Measurements from ENCODE around the gene WNT9A.
"Not testable (repeated sequence)": the region's sequence is repeated elsewhere in the genome, so short reads cannot be mapped to it uniquely, and the experiment has no call there.

Gene WNT9A

GRCh38 chr1:227970076-227970995 is 22.6 kb upstream of the WNT9A start:
- H3K4me3 ChIP-seq (ENCODE audit: low read depth, low read length); H3K9ac ChIP-seq (ENCODE audit: low read depth, low read length); H3K9me3 ChIP-seq (ENCODE audit: control insufficient read depth, insufficient read depth, low read length); H3K4me1 ChIP-seq (ENCODE audit: control insufficient read depth, insufficient read depth, low read length); H3K27me3 ChIP-seq (ENCODE audit: control insufficient read depth, insufficient read depth, low read length); H3K36me3 ChIP-seq (ENCODE audit: control insufficient read depth, insufficient read depth, low read length): not testable (repeated sequence)

DNA sequence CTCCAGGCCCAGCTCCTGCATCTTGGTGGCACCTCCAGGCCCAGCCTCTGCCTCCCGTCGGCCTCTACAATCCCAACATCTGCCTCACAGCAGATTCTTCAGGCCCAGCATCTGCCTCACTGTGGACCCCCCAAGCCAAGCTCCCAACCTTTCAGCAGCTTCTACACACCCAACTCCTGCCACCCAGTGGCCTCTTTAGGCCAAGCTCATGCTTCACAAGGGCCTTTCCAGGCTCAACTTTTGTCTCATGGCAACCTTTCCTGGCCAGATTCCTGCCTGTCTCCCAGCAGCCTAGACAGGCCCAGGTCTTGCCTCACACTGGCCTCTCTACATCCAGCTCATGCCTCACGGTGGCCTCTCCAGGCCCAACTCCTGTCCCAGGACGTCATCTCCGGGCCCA is 20.1 kb upstream of the WNT9A start:
- not testable (repeated sequence) for H3K4me3 ChIP-seq (ENCODE audit: low read depth, low read length); H3K9ac ChIP-seq (ENCODE audit: low read depth, low read length); H3K36me3 ChIP-seq (ENCODE audit: control insufficient read depth, insufficient read depth, low read length); H3K9me3 ChIP-seq (ENCODE audit: control insufficient read depth, insufficient read depth, low read length); H3K4me1 ChIP-seq (ENCODE audit: control insufficient read depth, insufficient read depth, low read length); H3K27me3 ChIP-seq (ENCODE audit: control insufficient read depth, insufficient read depth, low read length)

DNA sequence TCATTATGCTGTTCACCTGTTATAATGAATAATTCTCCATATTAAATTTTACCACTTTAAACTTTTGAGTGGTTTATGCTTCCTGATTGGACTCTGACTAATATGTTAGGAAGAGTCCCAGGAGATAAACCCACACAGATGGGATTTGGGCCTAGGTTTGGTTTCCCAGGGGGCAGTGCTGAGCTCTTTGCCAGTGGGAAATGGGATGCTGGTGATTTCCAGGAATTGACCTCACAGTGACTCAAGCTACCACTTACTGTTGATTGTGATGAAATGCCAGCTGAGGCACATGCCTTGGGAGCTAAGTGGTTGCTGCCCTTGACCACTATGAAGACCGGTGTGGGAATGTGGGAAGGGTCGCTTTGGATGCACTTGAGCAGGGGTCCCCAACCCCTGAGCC is 19.0 kb upstream of the WNT9A start:
- not testable (repeated sequence) for H3K9ac ChIP-seq (ENCODE audit: low read depth, low read length)

GRCh38 chr1:227961651-227962466 is 14.1 kb upstream of the WNT9A start:
- H3K9me3 ChIP-seq (ENCODE audit: control insufficient read depth, insufficient read depth, low read length): no peaks in the 10 kb centered on the region
- H3K27me3 ChIP-seq (ENCODE audit: control insufficient read depth, insufficient read depth, low read length): no peaks in the 10 kb centered on the region
- H3K4me3 ChIP-seq (ENCODE audit: low read depth, low read length): no peak overlapping the region
- H3K9ac ChIP-seq (ENCODE audit: low read depth, low read length): no peak overlapping the region
- no peaks in the 10 kb centered on the region for H3K36me3 ChIP-seq (ENCODE audit: control insufficient read depth, insufficient read depth, low read length)
- no peaks in the 10 kb centered on the region for H3K4me1 ChIP-seq (ENCODE audit: control insufficient read depth, insufficient read depth, low read length)

More for the DNA sequence above, 19.0 kb upstream of the WNT9A start:
- not testable (repeated sequence) for H3K27me3 ChIP-seq (ENCODE audit: control insufficient read depth, insufficient read depth, low read length); H3K9me3 ChIP-seq (ENCODE audit: control insufficient read depth, insufficient read depth, low read length); H3K4me3 ChIP-seq (ENCODE audit: low read depth, low read length); H3K36me3 ChIP-seq (ENCODE audit: control insufficient read depth, insufficient read depth, low read length); H3K4me1 ChIP-seq (ENCODE audit: control insufficient read depth, insufficient read depth, low read length)

DNA sequence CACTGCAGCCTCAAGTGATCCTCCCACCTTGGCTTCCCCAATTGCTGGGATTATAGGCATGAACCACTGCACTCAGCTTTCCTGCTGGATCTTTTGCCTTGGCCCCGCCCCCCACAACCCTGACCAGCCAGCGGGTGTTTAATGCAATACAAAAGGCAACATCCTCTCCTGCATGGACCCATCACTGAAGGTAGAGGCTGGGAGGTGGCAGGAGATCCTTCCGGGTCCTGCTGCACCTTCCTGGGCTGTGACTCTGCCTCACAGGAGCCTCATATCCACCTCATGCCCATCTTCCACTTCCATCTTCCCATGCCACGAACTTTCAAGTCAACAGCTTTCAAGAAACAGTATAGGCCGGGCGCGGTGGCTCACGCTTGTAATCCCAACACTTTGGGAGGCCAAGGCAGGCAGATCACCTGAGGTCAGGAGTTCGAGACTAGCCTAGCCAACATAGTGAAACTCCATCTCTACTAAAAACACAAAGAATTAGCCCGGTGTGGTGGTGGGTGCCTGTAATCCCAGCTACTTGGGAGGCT is 11.7 kb upstream of the WNT9A start:
- Histone ChIP-seq H3K36me3 (ENCODE audit: control insufficient read depth, insufficient read depth, low read length) (no peaks in the 10 kb centered on the region), H3K9me3 (ENCODE audit: control insufficient read depth, insufficient read depth, low read length) (no peaks in the 10 kb centered on the region), H3K27me3 (ENCODE audit: control insufficient read depth, insufficient read depth, low read length) (no peaks in the 10 kb centered on the region), H3K9ac (ENCODE audit: low read depth, low read length) (no peak overlapping the region), H3K4me3 (ENCODE audit: low read depth, low read length) (no peak overlapping the region), H3K4me1 (ENCODE audit: control insufficient read depth, insufficient read depth, low read length) (no peaks in the 10 kb centered on the region)

DNA sequence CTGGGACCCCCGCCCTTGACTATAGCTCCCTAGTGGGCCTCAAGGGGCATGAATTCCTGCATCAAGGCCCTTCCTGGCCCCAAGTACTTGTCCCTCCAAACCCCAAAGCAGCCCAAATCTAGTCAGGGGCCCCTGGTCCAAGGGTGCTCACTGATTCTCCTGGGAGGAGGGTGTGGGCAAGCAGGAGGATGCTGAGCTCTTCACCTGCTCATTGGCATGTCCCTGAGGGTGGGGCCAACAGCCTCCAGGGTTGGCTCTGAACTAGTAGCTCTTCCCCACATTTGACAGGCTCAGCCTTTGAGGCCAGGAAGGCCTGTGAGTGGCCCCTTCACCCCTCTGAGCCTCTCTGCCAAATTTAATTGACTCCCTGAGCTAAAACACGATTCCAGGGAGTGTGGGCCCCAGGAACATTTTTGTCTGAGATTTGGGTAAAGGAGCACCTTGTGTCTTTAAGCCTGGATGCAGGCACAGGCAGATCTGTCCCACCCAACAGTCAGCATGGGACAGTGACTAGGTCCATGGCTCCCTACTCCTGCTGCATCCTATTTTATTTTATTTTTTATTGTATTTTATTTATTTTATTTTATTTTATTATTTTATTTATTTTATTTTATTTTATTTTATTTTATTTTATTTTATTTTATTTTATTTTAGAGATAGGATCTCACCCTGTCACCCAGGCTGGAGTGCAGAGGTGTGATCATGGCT is 11.0 kb upstream of the WNT9A start:
- Histone ChIP-seq H3K27me3 (ENCODE audit: control insufficient read depth, insufficient read depth, low read length) (no peaks in the 10 kb centered on the region), H3K9me3 (ENCODE audit: control insufficient read depth, insufficient read depth, low read length) (no peaks in the 10 kb centered on the region), H3K4me3 (ENCODE audit: low read depth, low read length) (no peak overlapping the region), H3K9ac (ENCODE audit: low read depth, low read length) (no peak overlapping the region), H3K4me1 (ENCODE audit: control insufficient read depth, insufficient read depth, low read length) (no peaks in the 10 kb centered on the region), H3K36me3 (ENCODE audit: control insufficient read depth, insufficient read depth, low read length) (no peaks in the 10 kb centered on the region)

- H3K9ac ChIP-seq (ENCODE audit: low read depth, low read length): no peak overlapping the region
Observed at GRCh38 chr1:227955808-227956207, 8.1 kb upstream of the WNT9A start.

GRCh38 chr1:227954163-227954850 is 6.6 kb upstream of the WNT9A start:
- Histone ChIP-seq H3K36me3 (ENCODE audit: control insufficient read depth, insufficient read depth, low read length) (no peaks in the 10 kb centered on the region), H3K9me3 (ENCODE audit: control insufficient read depth, insufficient read depth, low read length) (no peaks in the 10 kb centered on the region), H3K27me3 (ENCODE audit: control insufficient read depth, insufficient read depth, low read length) (peaks cover 3% of the 10 kb centered on the region), H3K4me1 (ENCODE audit: control insufficient read depth, insufficient read depth, low read length) (no peaks in the 10 kb centered on the region), H3K4me3 (ENCODE audit: low read depth, low read length) (no peak overlapping the region), H3K9ac (ENCODE audit: low read depth, low read length) (no peak overlapping the region)

More at GRCh38 chr1:227955808-227956207, 8.1 kb upstream of the WNT9A start:
- no peak overlapping the region for H3K4me3 ChIP-seq (ENCODE audit: low read depth, low read length)
- H3K36me3 ChIP-seq (ENCODE audit: control insufficient read depth, insufficient read depth, low read length): no peaks in the 10 kb centered on the region
- H3K9me3 ChIP-seq (ENCODE audit: control insufficient read depth, insufficient read depth, low read length): no peaks in the 10 kb centered on the region
- H3K27me3 ChIP-seq (ENCODE audit: control insufficient read depth, insufficient read depth, low read length): no peaks in the 10 kb centered on the region
- H3K4me1 ChIP-seq (ENCODE audit: control insufficient read depth, insufficient read depth, low read length): no peaks in the 10 kb centered on the region

- Histone ChIP-seq H3K9me3 (ENCODE audit: control insufficient read depth, insufficient read depth, low read length) (no peaks in the 10 kb centered on the region), H3K9ac (ENCODE audit: low read depth, low read length) (no peak overlapping the region), H3K4me1 (ENCODE audit: control insufficient read depth, insufficient read depth, low read length) (no peaks in the 10 kb centered on the region), H3K4me3 (ENCODE audit: low read depth, low read length) (no peak overlapping the region), H3K27me3 (ENCODE audit: control insufficient read depth, insufficient read depth, low read length) (peaks cover 12% of the 10 kb centered on the region), H3K36me3 (ENCODE audit: control insufficient read depth, insufficient read depth, low read length) (no peaks in the 10 kb centered on the region)
Observed at GRCh38 chr1:227953022-227953412, 5.3 kb upstream of the WNT9A start.

GRCh38 chr1:227952374-227953021 is 4.8 kb upstream of the WNT9A start:
- Histone ChIP-seq H3K27me3 (ENCODE audit: control insufficient read depth, insufficient read depth, low read length) (peaks cover 12% of the 10 kb centered on the region), H3K36me3 (ENCODE audit: control insufficient read depth, insufficient read depth, low read length) (no peaks in the 10 kb centered on the region), H3K4me3 (ENCODE audit: low read depth, low read length) (no peak overlapping the region), H3K4me1 (ENCODE audit: control insufficient read depth, insufficient read depth, low read length) (no peaks in the 10 kb centered on the region), H3K9ac (ENCODE audit: low read depth, low read length) (no peak overlapping the region), H3K9me3 (ENCODE audit: control insufficient read depth, insufficient read depth, low read length) (no peaks in the 10 kb centered on the region)
